ENCODE data around the gene KIAA1671. TPM values are rescaled to one million over a fixed set of nuclear protein-coding genes. Genes with fewer than 3 reads are reported as not detected.

The KIAA1671 gene
- total and polyA plus RNA-seq, 2 of the 4 experiments (the other 2 are of a cell fraction) = 0.02 TPM; not detected in 1

DNA sequence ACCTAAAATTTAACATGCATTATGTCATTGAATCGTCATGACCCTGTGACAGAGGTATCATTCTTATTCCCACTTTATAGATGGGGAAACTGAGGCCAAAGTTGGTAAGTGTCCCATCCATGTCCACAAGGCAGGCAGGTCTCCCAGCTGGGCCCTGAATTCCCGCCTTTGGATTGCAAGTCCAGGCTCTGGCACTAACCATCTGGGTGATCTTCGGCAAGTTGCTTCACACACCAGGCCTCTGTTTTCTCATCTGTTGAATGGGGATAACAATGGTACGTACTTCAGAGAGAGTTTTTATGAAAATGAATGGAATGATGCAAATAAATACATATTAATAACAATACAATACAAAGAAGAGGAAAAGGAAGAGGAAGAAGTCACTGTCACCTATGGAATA is 250.6 kb downstream of the KIAA1671 start:
- no peak overlapping the region for H3K4ac ChIP-seq (ENCODE audit: low read depth, low read length)
- dilution Hi-C loops (cut with HindIII; ENCODE audit: low sequenced_read_pairs, unreplicated experiment) (no loop called here), in situ Hi-C loops (cut with MboI; ENCODE audit: low sequenced_read_pairs) (no loop called here), intact Hi-C loops (cut with micrococcal nuclease) (loop anchor here (2.0 to 5.0 kb wide), 4 partner anchors 244 to 1158 kb away; no protein-coding TSS in a partner anchor)
- POLR2A ChIA-PET (ENCODE audit: unreplicated experiment) = no interaction called here
- H2BK120ac ChIP-seq (ENCODE audit: low read depth, low read length) = no peak overlapping the region
- CTCF ChIA-PET = interaction anchor here (0.5 kb wide), 1 partner anchor 379 kb away, joined by 5 read pairs; no protein-coding TSS in a partner anchor
- no peaks in the 10 kb centered on the region for H3K9me3 ChIP-seq (ENCODE audit: control insufficient read depth, insufficient read depth, low read length)
- H2BK5ac ChIP-seq (ENCODE audit: low read depth, low read length, poor library complexity, severe bottlenecking) = no peak overlapping the region
- no peak overlapping the region for H2AFZ ChIP-seq (replicated peaks; ENCODE audit: low read length, poor library complexity)
- no TSS peak for BruUV-seq (replicated peaks)
- no peak overlapping the region for H3K27ac ChIP-seq (ENCODE audit: insufficient read depth, low read length)
- no peaks in the 10 kb centered on the region for H3K4me1 ChIP-seq (ENCODE audit: control insufficient read depth, insufficient read depth, low read length)
- H4K91ac ChIP-seq (ENCODE audit: insufficient read depth, low read depth, low read length) = no peak overlapping the region
- no peaks in the 10 kb centered on the region for H3K27me3 ChIP-seq (ENCODE audit: control insufficient read depth, insufficient read depth, low read length)
- H3K4me3 ChIP-seq (ENCODE audit: insufficient read depth, low read depth, low read length) = no peak overlapping the region
- H3K18ac ChIP-seq (ENCODE audit: low read depth, low read length) = no peak overlapping the region
- no peak overlapping the region for H4K5ac ChIP-seq (ENCODE audit: low read depth, low read length)
- no peak overlapping the region for H3K23ac ChIP-seq (ENCODE audit: low read depth, low read length)
- DNase-seq (no peak), ATAC-seq (ENCODE audit: low read depth) (no peak)
- H2AK5ac ChIP-seq (ENCODE audit: low read depth, low read length) = no peak overlapping the region
- no peaks in the 10 kb centered on the region for H3K79me1 ChIP-seq (ENCODE audit: low read depth in 1 of 2, low read length in 2 of 2)
- no peak overlapping the region for H2BK15ac ChIP-seq (ENCODE audit: low read depth, low read length)
- TF ChIP-seq, protein P1, sequence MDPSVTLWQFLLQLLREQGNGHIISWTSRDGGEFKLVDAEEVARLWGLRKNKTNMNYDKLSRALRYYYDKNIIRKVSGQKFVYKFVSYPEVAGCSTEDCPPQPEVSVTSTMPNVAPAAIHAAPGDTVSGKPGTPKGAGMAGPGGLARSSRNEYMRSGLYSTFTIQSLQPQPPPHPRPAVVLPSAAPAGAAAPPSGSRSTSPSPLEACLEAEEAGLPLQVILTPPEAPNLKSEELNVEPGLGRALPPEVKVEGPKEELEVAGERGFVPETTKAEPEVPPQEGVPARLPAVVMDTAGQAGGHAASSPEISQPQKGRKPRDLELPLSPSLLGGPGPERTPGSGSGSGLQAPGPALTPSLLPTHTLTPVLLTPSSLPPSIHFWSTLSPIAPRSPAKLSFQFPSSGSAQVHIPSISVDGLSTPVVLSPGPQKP (IDR thresholded peaks at IDR 0.05; ENCODE audit: borderline replicate concordance, low read depth, low read length) = no peak
- TF ChIP-seq CHD1 (IDR thresholded peaks at IDR 0.05; ENCODE audit: low read depth, low read length) (no peak), CEBPB (IDR thresholded peaks at IDR 0.05; ENCODE audit: low read depth, low read length) (no peak), MXI1 (IDR thresholded peaks at IDR 0.05; ENCODE audit: borderline replicate concordance, low read depth, low read length) (no peak), RFX5 (IDR thresholded peaks at IDR 0.05; ENCODE audit: low read depth, low read length) (no peak), POLR2A (IDR thresholded peaks at IDR 0.05; ENCODE audit: low read depth, low read length) (no peak), BHLHE40 (IDR thresholded peaks at IDR 0.05; ENCODE audit: low read depth, low read length) (no peak), MAFK (IDR thresholded peaks at IDR 0.05; ENCODE audit: low read depth, low read length) (no peak), MAZ (IDR thresholded peaks at IDR 0.05; ENCODE audit: borderline replicate concordance, low read depth, low read length) (no peak), RAD21 (IDR thresholded peaks at IDR 0.05; ENCODE audit: low read length) (no peak), NFE2L2 (IDR thresholded peaks at IDR 0.05; ENCODE audit: low read depth, low read length) (no peak), FOS (IDR thresholded peaks at IDR 0.05; ENCODE audit: low read depth, low read length) (no peak), SMC3 (IDR thresholded peaks at IDR 0.05; ENCODE audit: low read depth, low read length) (no peak), RCOR1 (IDR thresholded peaks at IDR 0.05; ENCODE audit: insufficient replicate concordance, low read length) (no peak)
- TF ChIP-seq, protein P2, sequence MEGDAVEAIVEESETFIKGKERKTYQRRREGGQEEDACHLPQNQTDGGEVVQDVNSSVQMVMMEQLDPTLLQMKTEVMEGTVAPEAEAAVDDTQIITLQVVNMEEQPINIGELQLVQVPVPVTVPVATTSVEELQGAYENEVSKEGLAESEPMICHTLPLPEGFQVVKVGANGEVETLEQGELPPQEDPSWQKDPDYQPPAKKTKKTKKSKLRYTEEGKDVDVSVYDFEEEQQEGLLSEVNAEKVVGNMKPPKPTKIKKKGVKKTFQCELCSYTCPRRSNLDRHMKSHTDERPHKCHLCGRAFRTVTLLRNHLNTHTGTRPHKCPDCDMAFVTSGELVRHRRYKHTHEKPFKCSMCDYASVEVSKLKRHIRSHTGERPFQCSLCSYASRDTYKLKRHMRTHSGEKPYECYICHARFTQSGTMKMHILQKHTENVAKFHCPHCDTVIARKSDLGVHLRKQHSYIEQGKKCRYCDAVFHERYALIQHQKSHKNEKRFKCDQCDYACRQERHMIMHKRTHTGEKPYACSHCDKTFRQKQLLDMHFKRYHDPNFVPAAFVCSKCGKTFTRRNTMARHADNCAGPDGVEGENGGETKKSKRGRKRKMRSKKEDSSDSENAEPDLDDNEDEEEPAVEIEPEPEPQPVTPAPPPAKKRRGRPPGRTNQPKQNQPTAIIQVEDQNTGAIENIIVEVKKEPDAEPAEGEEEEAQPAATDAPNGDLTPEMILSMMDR (conservative IDR thresholded peaks at IDR 0.05; ENCODE audit: low read depth, low read length) = no peak
- TF ChIP-seq, protein P3, sequence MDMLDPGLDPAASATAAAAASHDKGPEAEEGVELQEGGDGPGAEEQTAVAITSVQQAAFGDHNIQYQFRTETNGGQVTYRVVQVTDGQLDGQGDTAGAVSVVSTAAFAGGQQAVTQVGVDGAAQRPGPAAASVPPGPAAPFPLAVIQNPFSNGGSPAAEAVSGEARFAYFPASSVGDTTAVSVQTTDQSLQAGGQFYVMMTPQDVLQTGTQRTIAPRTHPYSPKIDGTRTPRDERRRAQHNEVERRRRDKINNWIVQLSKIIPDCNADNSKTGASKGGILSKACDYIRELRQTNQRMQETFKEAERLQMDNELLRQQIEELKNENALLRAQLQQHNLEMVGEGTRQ (IDR thresholded peaks at IDR 0.05; ENCODE audit: low read depth, low read length) = no peak
- no peak overlapping the region for H3K4me2 ChIP-seq (ENCODE audit: low read depth, low read length)
- H3K14ac ChIP-seq (replicated peaks; ENCODE audit: low read depth, low read length) = no peak overlapping the region
- H2AK9ac ChIP-seq (replicated peaks; ENCODE audit: low read depth, low read length, poor library complexity) = no peak overlapping the region
- H3K9ac ChIP-seq (ENCODE audit: low read depth, low read length) = no peak overlapping the region
- no peaks in the 10 kb centered on the region for H4K20me1 ChIP-seq (ENCODE audit: insufficient read depth, low read length)
- no peaks in the 10 kb centered on the region for H3K36me3 ChIP-seq (ENCODE audit: control insufficient read depth, insufficient read depth, low read length)
- no peak overlapping the region for H4K8ac ChIP-seq (ENCODE audit: low read depth in 2 of 2, low read length in 2 of 2)
- no peak overlapping the region for H3K56ac ChIP-seq (ENCODE audit: extremely low read depth, insufficient read depth, low read length)
- no CpG with 5 or more reads among the region's 4 CpGs for WGBS, 2 experiments (ENCODE audit: extremely low coverage in 2 of 2, insufficient read length in 1 of 2)
- H3K9me1 ChIP-seq (ENCODE audit: insufficient read depth, low read length) = no peaks in the 10 kb centered on the region
- no peak overlapping the region for H2BK20ac ChIP-seq (ENCODE audit: low read depth, low read length)
